K562 treated with DMSO at 1 percent for 12 hours (cell line): ENCODE results near the gene SMCO2. TPM values are rescaled to one million over a fixed set of nuclear protein-coding genes. Genes with fewer than 3 reads are reported as not detected.

ENCODE experiments used
- total RNA-seq: library from RNA; unstranded; fragments of 300-600 nt; gene quantifications from 2 replicates; pipeline ENCODE4 v1.2.3, GENCODE V29; 2022; ENCODE audit not compliant: insufficient read depth

The SMCO2 gene
- total RNA-seq = not detected in 2 replicates

DNA sequence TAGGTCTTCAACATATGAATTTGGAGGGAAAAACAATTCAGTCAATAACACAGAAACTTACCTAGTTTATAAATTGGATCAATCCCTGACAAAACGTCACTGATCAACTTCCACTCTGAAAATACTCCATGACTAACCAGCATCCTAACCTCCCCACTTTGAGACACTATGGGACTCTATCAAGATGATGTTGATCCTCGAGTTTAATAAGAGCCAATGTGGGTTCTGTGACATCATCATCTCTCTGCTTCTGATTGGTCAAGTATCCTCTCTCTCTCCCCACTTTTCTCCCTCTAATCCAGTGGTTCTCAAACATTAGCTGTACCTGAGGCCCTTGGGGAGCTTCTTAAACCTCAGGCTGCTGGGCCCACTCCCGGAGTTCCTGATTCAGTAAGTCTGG lies at the start of gene SMCO2:
TSS of gene SMCO2 (plus strand) at position 301 of the 400 bp plus-strand sequence. CDS start 23,896 bp downstream, outside the sequence.

DNA sequence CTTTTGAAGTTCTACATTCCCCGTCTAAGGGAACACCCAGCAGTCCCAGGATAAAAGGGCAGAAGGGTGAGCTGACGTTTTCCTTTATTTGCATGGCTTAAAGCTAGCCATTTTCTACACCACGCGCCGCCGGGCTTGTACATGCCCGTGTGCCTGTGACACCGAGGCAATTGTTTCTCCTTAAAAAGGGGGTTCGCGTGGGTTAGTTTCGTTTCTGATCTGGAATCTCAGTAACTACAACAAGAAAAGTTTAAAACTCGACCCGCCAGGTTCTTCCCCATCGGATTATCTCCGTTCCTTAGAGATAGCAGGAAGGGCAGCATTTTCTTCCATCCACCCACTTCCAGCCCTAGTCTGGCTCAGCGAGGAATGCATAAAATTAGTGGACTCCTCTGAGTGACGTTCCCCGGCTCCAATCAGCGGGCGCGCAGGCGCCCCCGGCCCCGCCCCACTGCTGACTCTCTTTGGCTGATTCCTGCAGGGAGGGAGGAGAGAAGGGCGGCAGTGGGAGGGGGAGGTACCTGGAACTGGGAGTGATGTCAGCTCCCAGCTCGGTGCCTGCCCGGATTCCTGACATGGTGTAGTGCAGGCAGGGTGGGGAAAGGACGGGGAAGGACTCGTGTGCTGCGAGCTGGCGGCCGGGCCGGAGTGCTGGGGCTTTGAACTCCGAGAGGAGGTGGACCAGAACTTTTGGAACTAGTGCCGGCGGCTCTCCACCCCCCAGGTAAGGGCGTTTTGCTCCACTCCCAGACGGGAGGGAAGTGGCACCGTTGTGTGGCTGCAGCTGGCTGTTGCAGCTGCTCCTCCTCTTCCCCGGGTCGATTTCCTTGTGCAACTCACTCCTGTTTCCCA lies 77.3 kb downstream of the SMCO2 start, which contains the start of gene PPFIBP1:
TSS of gene PPFIBP1 (plus strand) at position 565 of the 852 bp plus-strand sequence. CDS start 109,191 bp downstream, outside the sequence.

Other genes starting within 250 kb of the SMCO2 start
- gene STK38L, start 202.4 kb upstream of the SMCO2 start, total RNA-seq = 1.3 and 11.0 TPM in 2 replicates
- gene BMAL2, start 113.9 kb upstream of the SMCO2 start, total RNA-seq = 0.32 TPM in 1 of 2 replicates, not detected in the other
- gene PPFIBP1, start 77.5 kb downstream of the SMCO2 start, total RNA-seq = 1.3 and 2.3 TPM in 2 replicates
- gene REP15, start 249.7 kb downstream of the SMCO2 start, total RNA-seq = not detected in 2 replicates